ENCODE results near the gene YES1.

DNA sequence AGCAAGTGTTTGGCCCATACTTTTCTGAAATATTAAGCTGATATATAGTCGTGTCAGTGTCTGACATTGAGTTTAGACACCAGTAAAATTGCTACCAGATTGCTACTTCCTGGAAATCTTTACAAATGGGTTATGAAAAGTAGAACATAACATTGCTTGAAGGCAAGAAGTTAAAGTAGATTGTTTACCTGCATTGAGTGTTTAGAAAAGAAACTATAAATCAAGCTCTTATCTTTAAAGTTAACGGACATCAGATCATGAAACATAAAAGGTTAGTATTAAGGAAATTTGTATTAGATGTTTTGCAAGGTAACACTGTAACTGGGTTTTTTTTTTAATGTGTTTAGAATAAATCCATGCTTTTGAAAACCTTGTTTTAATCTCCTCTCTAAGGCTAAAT lies 4.8 kb upstream of the YES1 start:
- TF ChIP-seq SUZ12 (IDR thresholded peaks at IDR 0.05; ENCODE audit: extremely low read depth, insufficient read depth, insufficient read length) (no peak), YY1 (IDR thresholded peaks at IDR 0.05; ENCODE audit: insufficient read depth, insufficient read length) (no peak), ZNF274 (IDR thresholded peaks at IDR 0.05; ENCODE audit: low read depth, low read length) (no peak)
